Vagina (tissue), 2 donors: ENCODE data around the gene MAPK14. TPM values are rescaled to one million over a fixed set of nuclear protein-coding genes. Genes with fewer than 3 reads are reported as not detected.

Source experiments
- DNase-seq, 2 donors: peaks; one replicate each; pipeline ENCODE4 v3.0.0-alpha.2; 2017; ENCODE audit errors: extremely low spot score in 2 of 2
- H3K27ac ChIP-seq: fragments of 200-600 bp; sonication (generic); one replicate; pipeline ENCODE4 v1.5.1; 2019
- H3K27me3 ChIP-seq: fragments of 200-600 bp; sonication (generic); one replicate; pipeline ENCODE4 v1.5.1; 2019
- H3K36me3 ChIP-seq, 2 donors: fragments of 200-600 bp; sonication (generic); one replicate each; pipeline ENCODE4 v1.5.1; 2017 to 2019
- H3K4me1 ChIP-seq: fragments of 200-600 bp; sonication (generic); one replicate; pipeline ENCODE4 v1.5.1; 2019
- H3K4me3 ChIP-seq, 2 donors: fragments of 200-600 bp; sonication (generic); 1 replicate in 1 of 2; 2 replicates in 1 of 2; pipeline ENCODE4 v1.5.1; 2016 to 2019
- H3K9me3 ChIP-seq: fragments of 200-600 bp; sonication (generic); one replicate; pipeline ENCODE4 v1.5.1; 2019
- CTCF ChIP-seq, 3 experiments: fragments of 450-650 bp in 2 of 3; fragments of 200-600 bp in 1 of 3; sonication (generic) in 1 of 3; IDR thresholded peaks; one replicate each; pipeline ENCODE4 v1.5.1; 2017 to 2019; ENCODE audit warnings: antibody characterized with exemption in 3 of 3, mild to moderate bottlenecking in 2 of 3, moderate library complexity in 2 of 3
- POLR2A ChIP-seq, 2 donors: fragments of 450-650 bp; IDR thresholded peaks; one replicate each; pipeline ENCODE4 v1.6.1; 2017; ENCODE audit warnings: antibody characterized with exemption in 2 of 2, mild to moderate bottlenecking in 2 of 2, moderate library complexity in 2 of 2
- POLR2AphosphoS5 ChIP-seq, 2 donors: sonication (generic); formaldehyde crosslinking; IDR thresholded peaks; one replicate each; pipeline ENCODE4 v1.9.0; 2017; ENCODE audit warnings: antibody characterized with exemption in 2 of 2, mild to moderate bottlenecking in 2 of 2, low read depth in 1 of 2; ENCODE audit not compliant: insufficient read depth in 1 of 2
- intact Hi-C: fragments of 100-400 bp; cut with DNase I; formaldehyde crosslinking; loops from one replicate; pipeline ENCODE4 v1.15.1; 2023
- total RNA-seq: library from RNA; depleted of rRNA; stranded (reverse); fragments of >200 nt; gene quantifications from one replicate; pipeline ENCODE4 v1.2.3, GENCODE V29; 2016

The MAPK14 gene
- total RNA-seq, 1 donor from 2014 or later, result 71.9 TPM

DNA sequence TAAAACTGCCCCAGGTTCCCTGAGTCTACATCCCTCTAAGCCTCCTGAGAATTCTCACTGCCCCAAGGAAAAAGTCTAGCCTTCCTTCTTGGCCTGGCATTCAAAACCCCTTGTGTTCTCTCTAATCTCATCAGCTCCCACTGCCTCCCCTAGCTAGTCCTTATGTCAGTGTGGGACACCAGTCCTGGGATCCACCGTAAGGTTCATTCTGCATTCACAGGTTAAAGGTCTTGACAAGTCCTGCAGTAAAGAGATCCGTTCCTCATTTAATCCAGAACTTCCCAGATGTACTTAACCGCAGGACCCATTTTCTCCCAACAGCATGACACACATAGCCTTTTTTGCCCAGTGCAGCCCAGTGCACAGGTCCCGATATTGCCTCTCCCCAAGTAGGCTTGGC lies 114.4 kb downstream of the MAPK14 start:
- TF ChIP-seq CTCF (IDR thresholded peaks at IDR 0.05) (no peak), POLR2AphosphoS5 (IDR thresholded peaks at IDR 0.05; ENCODE audit: insufficient read depth in 1 of 2, low read depth in 1 of 2) (no peak), POLR2A (IDR thresholded peaks at IDR 0.05) (no peak)
- Histone ChIP-seq H3K9me3 (no peaks in the 10 kb centered on the region), H3K27ac (no peak overlapping the region), H3K36me3 (no peaks in the 10 kb centered on the region), H3K27me3 (no peaks in the 10 kb centered on the region), H3K4me1 (no peaks in the 10 kb centered on the region), H3K4me3 (no peak overlapping the region)
- intact Hi-C loops, result no loop called here
- no peak for DNase-seq

DNA sequence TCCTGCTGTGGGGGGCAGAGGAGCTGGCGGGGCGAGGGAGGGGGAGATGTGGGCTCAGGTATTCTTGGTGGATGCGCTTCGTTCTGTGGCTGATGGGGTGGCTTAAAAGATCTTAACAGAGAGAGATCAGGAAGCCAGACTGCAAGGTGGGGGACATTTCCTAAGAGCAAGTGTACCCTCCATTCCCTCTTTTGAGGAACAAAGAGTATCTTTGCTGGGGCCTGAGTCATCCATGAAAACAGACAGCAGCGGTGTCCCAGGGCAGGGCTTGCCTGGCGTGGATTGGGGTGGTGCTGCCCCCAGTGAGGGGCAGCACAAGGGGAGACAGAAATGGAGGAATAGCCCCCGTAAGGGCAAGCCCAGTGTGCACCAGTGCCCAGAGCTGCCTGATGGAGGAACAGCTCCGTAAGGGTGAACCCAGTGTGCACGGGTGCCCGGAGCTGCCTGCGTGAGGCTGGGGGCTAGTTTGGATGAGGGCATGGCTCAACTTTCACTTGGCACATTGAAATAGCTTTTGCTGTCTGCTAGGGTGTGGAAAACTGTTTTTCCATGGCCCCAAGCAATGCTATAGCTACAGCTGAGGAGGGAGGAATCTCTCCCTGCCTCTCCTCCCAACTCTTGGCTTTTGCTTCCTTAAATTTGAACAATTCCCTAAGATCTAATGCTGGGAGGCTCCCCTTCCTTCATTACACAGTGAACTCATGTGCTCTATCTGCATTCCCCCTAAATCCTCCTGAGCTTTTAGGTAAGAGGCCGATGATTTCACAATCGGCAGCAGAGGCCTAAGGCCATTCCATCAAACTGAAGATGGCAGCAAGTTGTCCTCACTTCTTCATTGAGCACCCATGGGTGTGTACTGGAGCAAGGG lies 115.6 kb downstream of the MAPK14 start:
- peak in 1 of 2 donors; percentile 81 for DNase-seq
- H3K4me3 ChIP-seq, result no peak overlapping the region
- intact Hi-C loops, result no loop called here
- no peaks in the 10 kb centered on the region for H3K36me3 ChIP-seq
- no peaks in the 10 kb centered on the region for H3K9me3 ChIP-seq
- no peaks in the 10 kb centered on the region for H3K27me3 ChIP-seq
- H3K4me1 ChIP-seq, result no peaks in the 10 kb centered on the region
- no peak overlapping the region for H3K27ac ChIP-seq
- TF ChIP-seq CTCF (IDR thresholded peaks at IDR 0.05) (no peak), POLR2AphosphoS5 (IDR thresholded peaks at IDR 0.05; ENCODE audit: insufficient read depth in 1 of 2, low read depth in 1 of 2) (no peak), POLR2A (IDR thresholded peaks at IDR 0.05) (no peak)

DNA sequence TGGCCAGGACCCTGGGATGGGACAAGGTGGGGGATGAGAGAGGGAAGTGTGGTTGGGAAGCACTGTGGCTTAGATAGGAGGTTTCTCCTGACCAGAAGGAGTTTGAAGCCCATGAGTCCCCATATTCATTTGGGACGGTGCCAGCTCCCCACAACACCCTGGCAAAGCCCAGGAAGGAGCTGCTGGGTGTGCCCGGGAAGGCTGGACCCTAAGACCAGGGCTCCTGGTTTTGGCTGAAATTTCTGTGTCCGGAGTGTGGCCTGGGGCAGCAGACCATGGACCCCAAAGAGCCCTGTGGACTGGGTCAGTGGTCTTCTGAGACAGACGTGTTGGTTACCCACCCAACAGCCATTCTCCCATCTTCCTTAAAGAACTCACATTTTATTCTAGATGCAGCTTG lies 117.9 kb downstream of the MAPK14 start:
- no peak for DNase-seq
- Histone ChIP-seq H3K36me3 (no peaks in the 10 kb centered on the region), H3K4me3 (no peak overlapping the region), H3K27me3 (no peaks in the 10 kb centered on the region), H3K4me1 (peaks cover 11% of the 10 kb centered on the region), H3K9me3 (no peaks in the 10 kb centered on the region), H3K27ac (no peak overlapping the region)
- intact Hi-C loops, result no loop called here
- TF ChIP-seq POLR2A (IDR thresholded peaks at IDR 0.05), result no peak
- no peak for TF ChIP-seq POLR2AphosphoS5 (IDR thresholded peaks at IDR 0.05; ENCODE audit: insufficient read depth in 1 of 2, low read depth in 1 of 2)
- TF ChIP-seq CTCF (IDR thresholded peaks at IDR 0.05), result no peak

GRCh38 chr6:36147294-36147693 lies 119.7 kb downstream of the MAPK14 start:
- intact Hi-C loops, result no loop called here

More at GRCh38 chr6:36147294-36147693, 119.7 kb downstream of the MAPK14 start:
- Histone ChIP-seq H3K27ac (no peak overlapping the region), H3K36me3 (no peaks in the 10 kb centered on the region), H3K4me3 (no peak overlapping the region), H3K27me3 (no peaks in the 10 kb centered on the region), H3K4me1 (peaks cover 12% of the 10 kb centered on the region), H3K9me3 (no peaks in the 10 kb centered on the region)
- TF ChIP-seq POLR2AphosphoS5 (IDR thresholded peaks at IDR 0.05; ENCODE audit: insufficient read depth in 1 of 2, low read depth in 1 of 2) (no peak), CTCF (IDR thresholded peaks at IDR 0.05) (no peak), POLR2A (IDR thresholded peaks at IDR 0.05) (no peak)
- no peak for DNase-seq
